ENCODE results near the gene KDM6A.
"Not testable (repeated sequence)": the region's sequence is repeated elsewhere in the genome, so short reads cannot be mapped to it uniquely, and the experiment has no call there.

KDM6A gene
- total RNA-seq, result 120 to 184 reads per million in 2 experiments

DNA sequence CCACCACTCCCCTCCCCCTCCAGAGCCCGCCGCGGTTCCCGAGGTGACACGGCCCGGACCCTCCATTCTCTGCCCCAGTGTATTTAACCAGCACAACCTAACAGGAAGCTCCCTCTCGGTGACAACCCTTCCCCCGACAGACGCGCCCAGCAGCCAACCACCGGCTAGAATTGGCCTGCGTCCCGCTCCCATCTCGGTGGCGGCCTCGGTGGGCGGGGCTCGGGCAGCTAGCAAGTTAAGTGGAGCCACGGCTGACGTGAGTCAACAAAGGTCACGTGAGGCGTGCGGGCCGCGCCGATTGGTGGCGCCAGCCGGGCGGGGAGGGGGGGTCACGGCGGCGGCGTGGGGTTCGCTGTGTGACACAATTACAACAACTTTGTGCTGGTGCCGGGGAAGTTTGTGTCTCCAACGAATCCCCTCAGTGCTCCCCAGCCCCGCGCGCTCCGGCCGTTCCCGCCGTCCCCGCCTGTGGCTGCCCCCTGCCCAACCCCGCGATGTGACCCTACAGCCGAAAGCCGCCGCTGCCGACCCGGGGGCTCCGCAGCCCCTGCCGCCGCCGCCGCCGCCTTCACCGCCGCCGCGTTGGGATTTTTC, at the start of gene KDM6A:
KDM6A (plus strand) TSS at position 368 of the 594 bp plus-strand sequence. CDS start 364 bp downstream, outside the sequence.
- DNase-seq (ENCODE audit: low read depth), result peak; percentile 99

DNA sequence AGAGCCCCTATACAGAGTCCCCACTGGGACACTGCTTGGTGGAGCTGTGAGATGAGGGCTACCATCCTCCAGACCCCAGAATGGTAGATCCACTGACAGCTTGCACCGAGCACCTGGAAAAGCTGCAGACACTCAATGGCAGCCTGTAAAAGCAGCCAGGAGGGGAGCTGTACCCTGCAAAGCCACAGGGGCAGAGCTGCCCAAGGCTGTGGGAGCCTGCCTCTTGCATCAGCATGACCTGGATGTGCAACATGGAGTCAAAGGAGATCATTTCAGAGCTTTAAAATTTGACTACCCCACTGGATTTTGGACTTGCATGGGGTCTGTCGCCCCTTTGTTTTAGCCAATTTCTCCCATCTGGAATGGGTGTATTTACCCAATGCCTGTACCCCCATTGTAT, 49.8 kb upstream of the KDM6A start:
- DNase-seq (ENCODE audit: low read depth), result not testable (repeated sequence)

DNA sequence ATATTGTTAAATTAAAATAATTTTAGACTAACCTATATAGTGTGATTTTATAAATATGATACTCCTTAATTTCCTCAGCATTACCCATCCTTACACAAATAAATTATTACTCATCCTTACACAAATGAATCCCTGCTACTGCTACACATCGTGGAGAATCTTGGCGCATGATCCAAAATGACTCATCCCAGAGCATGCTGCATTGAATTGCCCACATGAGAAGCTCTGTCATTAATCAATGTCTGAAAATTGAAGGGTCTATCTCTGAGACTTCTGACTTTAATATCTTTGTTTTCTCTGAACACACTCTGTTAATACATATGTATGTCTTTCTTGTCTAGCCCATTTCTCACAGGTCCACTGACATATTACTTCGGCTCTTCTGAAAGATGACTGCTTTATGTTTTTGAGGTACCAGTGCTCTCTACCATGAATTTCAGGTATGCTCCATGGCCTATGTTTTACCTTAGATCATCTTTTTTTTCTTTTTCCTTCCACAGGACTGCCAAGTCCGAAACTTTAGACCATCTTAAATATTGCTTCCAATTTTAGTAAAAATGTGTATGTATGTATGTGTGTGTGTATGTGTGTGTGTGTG, 44.9 kb upstream of the KDM6A start:
- no peak for DNase-seq (ENCODE audit: low read depth)

DNA sequence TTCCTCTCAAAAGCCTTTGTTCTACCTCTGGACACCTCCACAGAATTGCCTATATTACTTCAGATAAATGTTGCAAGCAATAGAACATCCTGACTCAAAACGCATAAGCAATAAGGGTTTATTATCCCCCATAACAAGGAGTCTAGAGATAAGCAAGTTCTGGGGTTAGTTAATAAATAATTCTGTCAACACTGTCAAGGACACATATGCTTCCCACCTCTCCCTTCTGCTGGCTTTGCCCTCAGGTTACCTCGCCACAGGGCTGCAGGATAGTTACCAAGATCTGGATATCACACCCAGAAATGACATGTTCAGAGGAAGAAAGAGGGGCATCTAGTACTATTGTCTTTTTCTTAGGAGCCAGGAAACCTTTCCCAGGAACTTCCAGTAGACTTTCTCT, 43.2 kb upstream of the KDM6A start:
- no peak for DNase-seq (ENCODE audit: low read depth)

DNA sequence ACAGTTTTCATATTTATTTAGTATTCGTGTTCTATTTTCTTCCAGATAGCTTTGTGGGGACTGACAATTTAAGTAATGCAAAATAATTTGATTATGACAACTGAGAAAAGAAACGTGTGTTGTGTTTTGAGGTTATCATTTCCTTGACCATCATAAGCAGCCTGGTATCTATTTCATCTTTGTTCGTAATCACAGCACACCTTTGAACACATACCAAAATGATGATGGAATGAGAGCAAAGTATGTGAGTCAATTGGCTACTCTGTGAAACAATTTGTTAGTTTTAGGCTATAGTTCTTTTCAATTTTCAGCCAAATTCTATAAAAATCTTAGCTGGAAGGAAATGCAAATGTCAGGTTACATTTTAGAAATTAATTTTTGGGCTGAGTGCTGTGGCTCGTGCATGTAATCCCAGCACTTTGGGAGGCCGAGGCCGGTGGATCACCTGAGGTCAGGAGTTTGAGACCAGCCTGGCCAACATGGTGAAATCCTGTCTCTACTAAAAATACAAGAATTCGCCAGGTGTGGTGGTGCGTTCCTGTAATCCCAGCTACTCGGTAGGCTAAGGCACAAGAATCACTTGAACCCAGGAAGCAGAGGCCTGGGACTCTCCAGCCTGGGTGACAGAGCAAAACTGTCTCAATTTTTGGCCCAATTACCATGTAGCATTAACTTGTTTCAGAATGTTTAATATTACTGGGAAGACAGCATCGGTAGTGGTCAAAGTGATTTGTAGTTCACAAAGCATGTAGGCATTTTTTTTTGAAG, 30.3 kb upstream of the KDM6A start:
- no peak for DNase-seq (ENCODE audit: low read depth)

DNA sequence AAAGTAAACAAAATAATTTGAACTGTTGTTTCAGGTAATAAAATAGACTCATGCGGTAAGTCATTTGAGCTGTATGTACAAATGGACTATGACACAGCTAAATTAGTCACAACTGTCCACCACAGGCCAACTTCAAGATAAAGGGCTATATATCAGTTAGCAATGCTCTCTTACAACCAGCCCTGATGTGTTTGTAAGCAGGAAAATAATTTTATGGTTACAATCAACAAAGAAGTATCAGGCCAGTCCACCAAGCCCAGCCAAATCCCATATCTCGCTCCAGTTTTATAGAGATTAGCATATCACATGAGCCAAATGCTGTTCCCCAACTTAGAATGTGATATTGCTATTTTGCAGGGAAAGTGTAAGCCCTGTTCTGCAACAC, 29.7 kb upstream of the KDM6A start:
- no peak for DNase-seq (ENCODE audit: low read depth)

DNA sequence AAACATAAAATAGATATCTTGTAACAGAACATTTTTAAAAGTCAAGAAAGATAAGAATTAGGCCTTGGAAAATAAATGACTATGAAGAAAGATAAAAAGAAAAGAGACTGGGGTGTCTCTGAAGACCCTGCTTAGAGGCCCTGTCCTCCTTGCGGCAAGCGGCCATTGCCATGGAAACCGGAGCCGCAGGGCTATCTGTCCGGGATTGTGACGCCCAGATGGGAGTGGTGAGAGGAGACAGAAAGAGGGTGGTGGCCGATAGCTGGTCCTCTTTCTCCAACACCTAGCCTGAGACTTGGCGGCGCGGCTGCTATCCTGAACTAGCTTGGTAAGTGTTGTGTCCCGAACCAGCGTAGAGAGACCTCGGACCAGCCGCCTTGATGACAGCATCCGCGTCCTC, 29.2 kb upstream of the KDM6A start, which contains the start of gene DUSP21:
DUSP21 (plus strand) TSS at position 269 of the 400 bp plus-strand sequence; CDS start at position 381, 112 bp downstream.
- DNase-seq (ENCODE audit: low read depth), result no peak

DNA sequence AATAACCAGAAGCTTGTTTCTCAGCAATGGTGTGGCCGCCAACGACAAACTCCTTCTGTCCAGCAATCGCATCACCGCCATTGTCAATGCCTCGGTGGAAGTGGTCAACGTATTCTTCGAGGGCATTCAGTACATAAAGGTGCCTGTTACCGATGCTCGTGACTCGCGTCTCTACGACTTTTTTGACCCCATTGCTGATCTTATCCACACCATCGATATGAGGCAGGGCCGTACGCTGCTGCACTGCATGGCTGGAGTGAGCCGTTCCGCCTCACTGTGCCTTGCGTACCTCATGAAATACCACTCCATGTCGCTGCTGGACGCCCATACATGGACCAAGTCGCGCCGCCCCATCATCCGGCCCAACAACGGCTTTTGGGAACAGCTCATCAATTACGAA, 28.8 kb upstream of the KDM6A start:
- no peak for DNase-seq (ENCODE audit: low read depth)

DNA sequence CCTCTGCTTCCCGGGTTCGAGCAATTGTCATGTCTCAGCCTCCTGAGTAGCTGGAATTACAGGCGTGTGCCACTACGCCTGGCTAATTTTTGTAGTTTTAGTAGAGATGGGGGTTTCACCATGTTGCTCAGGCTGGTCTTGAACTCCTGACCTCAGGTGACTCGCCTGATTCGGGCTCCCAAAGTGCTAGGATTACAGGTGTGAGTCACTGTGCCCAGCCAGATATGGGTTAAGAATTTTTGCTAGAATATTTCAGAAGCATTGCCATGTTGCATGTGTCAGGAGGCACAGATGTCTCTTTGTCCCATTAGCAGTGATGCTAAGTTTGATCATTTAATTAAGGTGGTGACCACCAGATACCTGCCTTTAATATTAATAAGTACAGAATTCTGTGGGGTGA, 22.1 kb upstream of the KDM6A start:
- not testable (repeated sequence) for DNase-seq (ENCODE audit: low read depth)

DNA sequence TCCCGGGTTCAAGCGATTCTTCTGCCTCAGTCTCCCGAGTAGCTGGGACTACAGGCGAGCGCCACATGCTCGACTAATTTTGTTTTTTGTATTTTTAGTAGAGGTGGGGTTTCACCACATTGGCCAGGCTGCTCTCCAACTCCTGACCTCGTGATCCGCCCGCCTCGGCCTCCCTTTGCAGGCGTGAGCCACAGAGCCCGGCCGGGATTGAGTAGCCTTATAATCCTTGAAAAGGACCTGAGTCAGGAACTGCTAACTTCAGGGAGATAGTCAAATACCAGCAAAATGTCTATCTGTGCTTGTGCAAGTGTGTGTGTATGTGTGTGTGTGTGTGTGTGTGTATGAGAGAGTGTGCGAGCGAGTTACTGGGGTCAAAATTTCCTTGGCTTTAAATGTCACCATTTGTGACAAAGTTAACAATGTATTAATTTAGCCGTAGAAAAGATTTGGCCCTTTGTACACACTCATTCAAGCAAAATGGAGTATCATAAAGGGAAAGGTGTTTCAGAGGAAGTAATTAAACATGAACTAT, 1.8 kb upstream of the KDM6A start:
- no peak for DNase-seq (ENCODE audit: low read depth)

DNA sequence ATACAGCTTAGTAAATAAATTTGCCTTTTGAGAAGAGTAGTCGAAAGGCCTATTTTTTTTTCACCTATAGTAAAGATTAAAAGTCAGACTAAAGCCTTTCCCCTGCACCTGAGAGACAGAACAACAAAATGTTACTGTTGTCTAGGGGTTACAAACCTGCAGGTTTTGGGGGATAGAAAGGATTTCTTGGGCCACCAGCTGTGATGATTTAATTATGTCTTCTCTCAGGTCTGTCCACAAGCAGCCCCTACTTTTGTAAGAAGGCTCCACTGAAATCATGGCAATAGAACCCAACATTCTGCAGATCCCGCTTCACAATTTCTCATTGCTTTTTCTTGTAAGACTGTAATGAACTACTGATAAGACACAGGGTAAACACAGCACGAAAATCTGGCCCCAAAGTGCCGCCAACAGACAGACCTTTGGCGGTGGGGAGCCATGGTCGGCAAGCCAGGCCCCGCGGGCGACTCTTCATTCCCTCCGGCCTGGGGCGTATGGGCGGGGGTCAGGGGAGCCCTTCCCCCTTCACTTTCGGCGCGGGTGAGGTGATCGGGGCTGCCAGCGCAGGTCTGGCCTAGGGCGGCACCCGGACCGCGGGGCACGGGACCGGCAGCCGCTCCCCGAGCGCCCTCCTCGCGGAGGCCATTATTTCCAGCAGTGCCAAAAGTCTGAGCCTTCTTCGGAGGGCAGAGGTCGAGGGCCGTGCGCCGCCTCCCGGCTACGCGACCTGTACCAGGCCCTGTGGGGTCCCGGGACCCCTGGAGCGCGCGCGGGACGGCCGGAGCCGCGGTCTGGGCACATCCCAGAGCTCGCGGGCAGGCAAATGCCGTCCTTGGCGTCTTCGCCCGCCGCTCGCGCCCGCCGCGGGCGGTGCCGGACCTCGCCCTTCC, 812 bp upstream of the KDM6A start:
- DNase-seq (ENCODE audit: low read depth), result peak; percentile 29

DNA sequence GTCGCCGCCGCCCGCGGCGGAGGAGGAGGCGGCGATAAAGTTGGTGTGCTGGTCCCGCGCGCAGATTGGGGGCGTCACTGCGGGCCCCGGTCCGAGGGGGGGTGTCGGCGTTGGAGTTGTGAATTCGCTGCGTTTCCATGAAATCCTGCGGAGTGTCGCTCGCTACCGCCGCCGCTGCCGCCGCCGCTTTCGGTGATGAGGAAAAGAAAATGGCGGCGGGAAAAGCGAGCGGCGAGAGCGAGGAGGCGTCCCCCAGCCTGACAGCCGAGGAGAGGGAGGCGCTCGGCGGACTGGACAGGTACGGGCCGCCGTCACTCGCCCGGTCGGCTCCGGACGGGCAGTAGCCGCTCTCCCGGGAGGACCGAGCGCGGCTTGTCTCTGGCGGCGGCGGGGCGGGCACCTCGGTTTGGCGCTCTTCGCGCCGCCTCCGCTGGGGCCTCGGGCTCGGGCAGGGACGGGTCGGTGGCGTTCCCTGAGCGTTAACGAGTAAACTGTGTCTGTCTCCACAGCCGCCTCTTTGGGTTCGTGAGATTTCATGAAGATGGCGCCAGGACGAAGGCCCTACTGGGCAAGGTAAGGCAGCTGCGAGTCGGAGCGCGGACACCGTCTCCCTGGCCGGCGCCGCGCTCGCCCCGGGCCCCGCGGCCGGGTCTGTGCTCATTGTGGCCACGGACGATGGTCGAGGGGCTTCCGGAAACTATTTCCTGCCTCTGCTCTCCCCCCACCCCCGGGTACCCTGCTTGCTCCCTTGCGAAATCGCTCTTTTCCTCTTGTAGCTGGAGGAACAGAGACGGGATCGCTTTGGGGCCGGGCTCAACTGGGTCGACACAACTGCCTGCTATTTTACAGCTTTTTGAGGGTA, 658 bp downstream of the KDM6A start:
- DNase-seq (ENCODE audit: low read depth), result peak; percentile 47

DNA sequence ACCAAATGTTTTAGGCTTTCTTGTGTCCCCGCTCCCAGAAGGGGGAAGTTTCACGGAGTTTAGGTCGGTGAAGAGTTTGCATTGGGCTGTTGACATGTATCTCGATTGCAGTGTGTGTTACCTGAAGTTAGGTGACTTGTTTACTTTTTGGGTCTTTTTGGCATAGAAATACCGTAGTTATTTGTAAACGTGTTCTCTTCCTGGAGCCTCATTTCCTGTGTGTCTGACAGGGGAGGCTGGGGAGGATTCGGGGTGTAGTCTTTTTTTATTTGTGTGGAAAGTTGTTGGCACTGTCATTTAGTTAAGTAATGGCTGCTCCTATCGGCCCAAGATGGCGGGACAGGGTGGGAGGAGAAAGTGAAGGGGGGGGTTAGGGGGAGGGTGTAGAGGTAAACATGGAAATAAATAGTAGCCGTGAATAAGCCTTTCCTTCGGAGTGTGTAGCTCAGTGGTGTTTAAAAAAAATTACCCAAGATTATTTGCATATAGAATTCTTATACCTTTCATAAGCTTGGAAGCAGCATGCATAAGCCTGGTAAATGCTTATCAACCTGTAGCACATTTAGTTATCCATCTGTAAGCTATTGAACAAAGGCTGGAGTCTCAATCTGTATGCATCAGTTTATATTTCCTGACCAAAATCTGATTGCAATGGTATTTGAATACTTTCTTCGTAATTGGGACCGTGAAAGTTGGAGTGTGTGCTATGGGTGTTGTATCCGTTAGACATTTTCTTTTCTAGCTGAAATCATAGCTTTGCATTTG, 1.6 kb downstream of the KDM6A start:
- DNase-seq (ENCODE audit: low read depth), result peak; percentile 47

DNA sequence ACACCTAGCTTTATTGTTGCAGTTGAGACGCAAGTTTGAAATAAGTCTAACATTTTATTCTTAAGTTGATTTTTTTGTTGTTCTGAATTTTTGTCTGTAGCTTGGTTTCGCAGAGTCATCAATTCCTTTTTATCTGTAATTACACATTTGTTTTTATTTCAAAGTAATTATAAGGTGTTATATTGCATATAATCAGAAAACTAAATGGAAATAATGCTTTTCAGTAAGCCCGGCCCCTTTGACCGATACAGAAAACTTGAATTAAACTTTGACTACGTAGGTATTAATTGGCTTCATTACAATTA, 2.1 kb downstream of the KDM6A start:
- DNase-seq (ENCODE audit: low read depth), result no peak

DNA sequence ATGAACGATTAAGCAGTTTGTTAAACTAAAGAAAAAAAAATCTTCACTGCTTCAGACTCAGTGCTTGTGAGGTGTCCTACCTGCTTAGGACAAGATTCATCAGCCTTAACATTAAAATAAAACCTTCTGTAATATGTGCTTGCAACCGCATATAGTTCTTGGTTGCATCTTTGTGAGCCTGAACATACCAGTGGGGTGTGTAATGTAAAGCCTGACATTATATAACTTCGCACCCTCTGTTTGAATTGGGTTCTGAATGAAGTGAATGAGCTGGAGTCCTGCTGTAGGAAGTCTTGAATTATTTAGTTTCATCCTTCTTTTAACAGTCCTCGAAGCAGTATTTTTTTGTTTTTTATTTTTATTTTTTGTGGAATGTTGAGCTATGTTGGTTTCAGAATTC, 3.1 kb downstream of the KDM6A start:
- DNase-seq (ENCODE audit: low read depth), result no peak

DNA sequence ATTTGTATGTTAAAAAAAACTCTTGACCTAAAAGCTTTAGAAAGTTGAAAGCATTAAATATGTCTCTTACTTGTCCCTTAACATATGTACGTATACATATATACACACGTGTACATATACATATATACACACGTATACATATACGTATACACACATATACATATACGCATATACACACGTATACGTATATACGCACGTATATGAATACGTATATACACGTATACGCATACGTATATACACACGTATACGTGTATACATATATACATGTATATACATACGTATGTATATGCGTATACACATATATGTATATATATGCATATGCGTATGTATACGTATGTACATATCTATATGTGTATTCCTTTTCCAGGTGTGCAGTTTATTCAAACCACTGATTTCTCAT, 3.8 kb downstream of the KDM6A start:
- DNase-seq (ENCODE audit: low read depth), result no peak

DNA sequence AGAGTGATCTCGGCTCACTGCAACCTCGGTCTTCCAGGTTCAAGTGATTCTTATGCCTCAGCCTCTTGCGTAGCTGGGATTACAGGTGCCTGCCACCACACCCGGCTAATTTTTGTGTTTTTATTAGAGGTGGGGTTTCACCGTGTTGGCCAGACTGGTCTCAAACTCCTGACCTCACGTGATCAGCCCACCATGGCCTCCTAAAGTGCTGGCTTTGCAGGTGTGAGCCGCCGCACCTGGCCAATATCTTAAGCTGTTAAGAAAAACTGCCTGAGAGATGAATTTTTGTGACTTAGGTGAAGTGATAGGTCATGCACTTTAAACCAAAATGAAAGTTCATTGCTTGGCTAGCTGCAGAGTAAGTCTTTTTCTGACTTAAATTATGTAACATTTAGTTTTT, 5.8 kb downstream of the KDM6A start:
- DNase-seq (ENCODE audit: low read depth), result no peak

DNA sequence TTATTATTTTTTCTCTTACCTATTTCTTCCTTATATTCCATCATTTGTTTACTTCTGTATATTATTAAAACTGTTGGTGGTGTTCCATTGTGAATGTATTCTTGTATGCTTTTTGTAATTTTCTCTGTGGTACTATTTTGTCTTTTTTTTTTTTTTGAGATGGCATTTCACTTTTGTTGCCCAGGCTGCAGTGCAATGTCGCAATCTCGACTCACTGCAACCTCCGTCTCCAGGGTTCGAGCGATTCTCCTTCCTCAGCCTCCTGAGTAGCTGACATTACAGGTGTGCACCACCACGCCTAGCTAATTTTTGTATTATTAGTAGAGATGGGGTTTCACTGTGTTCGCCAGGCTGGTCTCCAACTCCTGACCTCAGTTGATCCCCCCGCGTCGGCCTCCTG, 8.6 kb downstream of the KDM6A start:
- no peak for DNase-seq (ENCODE audit: low read depth)

DNA sequence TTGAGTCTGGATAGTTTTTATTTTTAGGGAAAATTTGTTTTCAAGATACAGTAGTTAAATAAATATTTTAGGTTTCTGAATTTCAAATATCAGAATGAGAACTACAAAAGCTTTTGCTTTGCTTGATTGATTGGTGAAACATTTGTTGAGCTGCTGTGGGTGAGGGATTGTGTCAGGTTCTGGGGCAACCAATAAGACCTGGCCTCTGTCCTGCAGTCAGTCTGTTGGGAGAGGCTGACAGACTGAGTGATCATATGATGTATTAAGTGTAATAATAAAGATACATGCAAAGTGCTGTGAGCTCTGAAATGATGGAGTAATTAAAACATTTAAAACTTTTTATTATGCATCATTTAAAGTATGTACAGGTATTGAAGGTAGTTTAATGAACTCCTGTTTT, 9.6 kb downstream of the KDM6A start:
- no peak for DNase-seq (ENCODE audit: low read depth)

DNA sequence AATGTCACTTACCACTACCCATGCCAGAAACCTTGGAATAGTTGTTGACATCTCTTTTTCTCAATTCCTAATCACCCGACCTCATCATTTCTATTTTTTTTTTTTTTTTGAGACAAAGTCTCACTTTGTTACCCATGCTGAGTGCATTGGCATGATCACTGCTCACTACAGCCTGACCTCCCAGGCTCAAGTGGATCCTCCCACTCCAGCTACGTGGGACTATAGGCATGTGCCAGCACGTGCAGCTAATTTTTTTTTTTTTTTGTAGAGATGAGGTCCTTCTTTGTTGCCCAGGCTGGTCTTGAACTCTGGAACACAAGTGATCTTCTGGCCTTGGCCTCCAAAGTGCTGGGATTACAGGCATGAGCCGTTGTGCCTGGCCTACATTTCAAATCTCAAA, 12.0 kb downstream of the KDM6A start:
- no peak for DNase-seq (ENCODE audit: low read depth)
